Liver (tissue), 9 donors: ENCODE measurements around the gene XXYLT1. TPM values are rescaled to one million over a fixed set of nuclear protein-coding genes. Genes with fewer than 3 reads are reported as not detected.

Experiments used
- DNase-seq: peaks from one replicate; pipeline ENCODE4 v3.0.0-alpha.2; 2017; ENCODE audit warnings: low spot score
- H3K27ac ChIP-seq, 2 donors: one replicate each; pipeline ENCODE4 v1.7.0; 2013; ENCODE audit warnings: inconsistent platforms in 2 of 2, low read length in 2 of 2, control low read depth in 1 of 2, low read depth in 1 of 2, mild to moderate bottlenecking in 1 of 2
- H3K27me3 ChIP-seq, 4 donors: one replicate each; pipeline versions ENCODE4 v1.6.1 to v1.7.0; 2013; ENCODE audit warnings: low read length in 3 of 4, inconsistent platforms in 1 of 4, mild to moderate bottlenecking in 1 of 4, moderate library complexity in 1 of 4; ENCODE audit not compliant: control insufficient read depth in 4 of 4, insufficient read depth in 4 of 4
- H3K36me3 ChIP-seq, 4 donors: one replicate each; pipeline versions ENCODE4 v1.6.1 to v1.7.0; 2013; ENCODE audit warnings: low read length in 3 of 4, mild to moderate bottlenecking in 3 of 4, low read depth in 1 of 4, moderate library complexity in 1 of 4; ENCODE audit not compliant: control insufficient read depth in 4 of 4, insufficient read depth in 3 of 4
- H3K4me1 ChIP-seq, 4 donors: one replicate each; pipeline versions ENCODE4 v1.6.1 to v1.7.0; 2013; ENCODE audit warnings: low read length in 3 of 4, mild to moderate bottlenecking in 3 of 4, moderate library complexity in 1 of 4; ENCODE audit not compliant: control insufficient read depth in 4 of 4, insufficient read depth in 4 of 4
- H3K4me3 ChIP-seq, 3 donors: one replicate each; pipeline versions ENCODE4 v1.6.1 to v1.7.0; 2013; ENCODE audit warnings: low read length in 3 of 3, control low read depth in 1 of 3, low read depth in 1 of 3, mild to moderate bottlenecking in 1 of 3
- H3K9ac ChIP-seq, 2 donors: one replicate each; pipeline ENCODE4 v1.7.0; 2013; ENCODE audit warnings: low read length in 2 of 2, mild to moderate bottlenecking in 2 of 2, moderate library complexity in 2 of 2, control low read depth in 1 of 2, low read depth in 1 of 2
- H3K9me3 ChIP-seq, 4 donors: one replicate each; pipeline versions ENCODE4 v1.6.1 to v1.7.0; 2013; ENCODE audit warnings: low read length in 3 of 4; ENCODE audit not compliant: control insufficient read depth in 4 of 4
- ATF3 ChIP-seq: IDR thresholded peaks from 2 replicates; pipeline ENCODE4 v1.6.1; 2016; ENCODE audit warnings: antibody characterized with exemption
- CTCF ChIP-seq: fragments of 150-350 bp; IDR thresholded peaks from 2 replicates; pipeline ENCODE4 v1.5.1; 2017; ENCODE audit warnings: improper control_type of control experiment, low read depth, low read length; ENCODE audit not compliant: missing input control
- EGR1 ChIP-seq, 2 donors: IDR thresholded peaks; 2 replicates each; pipeline ENCODE4 v1.6.1; 2016 to 2018; ENCODE audit warnings: antibody characterized with exemption in 2 of 2, low read depth in 2 of 2
- FOXA1 ChIP-seq: IDR thresholded peaks from 2 replicates; pipeline ENCODE4 v1.6.1; 2016; ENCODE audit warnings: antibody characterized with exemption
- FOXA2 ChIP-seq: IDR thresholded peaks from 2 replicates; pipeline ENCODE4 v1.6.1; 2016; ENCODE audit warnings: antibody characterized with exemption
- GABPA ChIP-seq, 2 donors: IDR thresholded peaks in 1 of 2; conservative IDR thresholded peaks in 1 of 2; 2 replicates each; pipeline ENCODE4 v1.6.1; 2016; ENCODE audit warnings: antibody characterized with exemption in 2 of 2, mild to moderate bottlenecking in 1 of 2, moderate library complexity in 1 of 2
- HNF4A ChIP-seq, 2 donors: conservative IDR thresholded peaks; 2 replicates each; pipeline ENCODE4 v1.6.1; 2016; ENCODE audit warnings: antibody characterized with exemption in 2 of 2, mild to moderate bottlenecking in 2 of 2
- HNF4G ChIP-seq: IDR thresholded peaks from 2 replicates; pipeline ENCODE4 v1.6.1; 2016; ENCODE audit warnings: antibody characterized with exemption
- JUND ChIP-seq, 2 donors: IDR thresholded peaks; 2 replicates each; pipeline ENCODE4 v1.6.1; 2016; ENCODE audit warnings: antibody characterized with exemption in 2 of 2
- NR2F2 ChIP-seq: IDR thresholded peaks from 2 replicates; pipeline ENCODE4 v1.6.1; 2016; ENCODE audit warnings: antibody characterized with exemption
- RAD21 ChIP-seq, 2 donors: IDR thresholded peaks; 2 replicates each; pipeline ENCODE4 v1.6.1; 2016; ENCODE audit warnings: antibody characterized with exemption in 2 of 2, mild to moderate bottlenecking in 2 of 2
- RXRA ChIP-seq, 2 donors: IDR thresholded peaks; 2 replicates each; pipeline ENCODE4 v1.6.1; 2017 to 2018; ENCODE audit warnings: antibody characterized with exemption in 2 of 2, mild to moderate bottlenecking in 1 of 2
- SP1 ChIP-seq: IDR thresholded peaks from 2 replicates; pipeline ENCODE4 v1.6.1; 2018; ENCODE audit warnings: antibody characterized with exemption, mild to moderate bottlenecking
- TAF1 ChIP-seq: conservative IDR thresholded peaks from 2 replicates; pipeline ENCODE4 v1.6.1; 2016; ENCODE audit warnings: antibody characterized with exemption, mild to moderate bottlenecking
- YY1 ChIP-seq: IDR thresholded peaks from 2 replicates; pipeline ENCODE4 v1.6.1; 2016; ENCODE audit warnings: antibody characterized with exemption, mild to moderate bottlenecking
- ZBTB33 ChIP-seq: IDR thresholded peaks from 2 replicates; pipeline ENCODE4 v1.6.1; 2016; ENCODE audit warnings: antibody characterized with exemption
- WGBS: extraction: QIAGEN DNeasy Blood & Tissue Kit; methylation state at CpG from one replicate; pipeline ENCODE4 v1.1.7; 2013; 5-methylcytosine and 5-hydroxymethylcytosine counted together
- polyA plus RNA-seq, 2 donors: library from polyadenylated mRNA; stranded (reverse) in 1 of 2; unstranded in 1 of 2; fragments of 200-250 nt in 1 of 2; fragments of >200 nt in 1 of 2; fragmentation: Nextera tagmentation in 1 of 2; extraction: Ambion mirVana in 1 of 2; gene quantifications; one replicate each; pipeline versions ENCODE4 v1.2.1 to v1.2.3, GENCODE V29; 2013 to 2015
- total RNA-seq, 2 donors: library from RNA; depleted of rRNA; stranded (reverse); fragments of >200 nt; gene quantifications; one replicate each; pipeline ENCODE4 v1.2.3, GENCODE V29; 2014
- TF ChIP-seq, protein P1 (sequence below): IDR thresholded peaks from 2 replicates; pipeline ENCODE4 v1.6.1; 2016; ENCODE audit warnings: antibody characterized with exemption, mild to moderate bottlenecking
- TF ChIP-seq, protein P2 (sequence below): IDR thresholded peaks from 2 replicates; pipeline ENCODE4 v1.6.1; 2016; ENCODE audit warnings: antibody characterized with exemption
- donor health status: healthy.
- donor health status: healthy.
- donor health status: healthy.
- donor health status: healthy.
- donor health status: healthy.

XXYLT1 gene
- total and polyA plus RNA-seq, 4 donors = 0.93 to 7.6 (median 2.8) TPM

GRCh38 chr3:195070336-195070735 lies 200.6 kb downstream of the XXYLT1 start (continued):
- TF ChIP-seq, protein P1, sequence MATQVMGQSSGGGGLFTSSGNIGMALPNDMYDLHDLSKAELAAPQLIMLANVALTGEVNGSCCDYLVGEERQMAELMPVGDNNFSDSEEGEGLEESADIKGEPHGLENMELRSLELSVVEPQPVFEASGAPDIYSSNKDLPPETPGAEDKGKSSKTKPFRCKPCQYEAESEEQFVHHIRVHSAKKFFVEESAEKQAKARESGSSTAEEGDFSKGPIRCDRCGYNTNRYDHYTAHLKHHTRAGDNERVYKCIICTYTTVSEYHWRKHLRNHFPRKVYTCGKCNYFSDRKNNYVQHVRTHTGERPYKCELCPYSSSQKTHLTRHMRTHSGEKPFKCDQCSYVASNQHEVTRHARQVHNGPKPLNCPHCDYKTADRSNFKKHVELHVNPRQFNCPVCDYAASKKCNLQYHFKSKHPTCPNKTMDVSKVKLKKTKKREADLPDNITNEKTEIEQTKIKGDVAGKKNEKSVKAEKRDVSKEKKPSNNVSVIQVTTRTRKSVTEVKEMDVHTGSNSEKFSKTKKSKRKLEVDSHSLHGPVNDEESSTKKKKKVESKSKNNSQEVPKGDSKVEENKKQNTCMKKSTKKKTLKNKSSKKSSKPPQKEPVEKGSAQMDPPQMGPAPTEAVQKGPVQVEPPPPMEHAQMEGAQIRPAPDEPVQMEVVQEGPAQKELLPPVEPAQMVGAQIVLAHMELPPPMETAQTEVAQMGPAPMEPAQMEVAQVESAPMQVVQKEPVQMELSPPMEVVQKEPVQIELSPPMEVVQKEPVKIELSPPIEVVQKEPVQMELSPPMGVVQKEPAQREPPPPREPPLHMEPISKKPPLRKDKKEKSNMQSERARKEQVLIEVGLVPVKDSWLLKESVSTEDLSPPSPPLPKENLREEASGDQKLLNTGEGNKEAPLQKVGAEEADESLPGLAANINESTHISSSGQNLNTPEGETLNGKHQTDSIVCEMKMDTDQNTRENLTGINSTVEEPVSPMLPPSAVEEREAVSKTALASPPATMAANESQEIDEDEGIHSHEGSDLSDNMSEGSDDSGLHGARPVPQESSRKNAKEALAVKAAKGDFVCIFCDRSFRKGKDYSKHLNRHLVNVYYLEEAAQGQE = no peak
- TF ChIP-seq FOXA1 (no peak), NR2F2 (no peak), TAF1 (no peak), HNF4G (no peak), EGR1 (IDR thresholded peaks at IDR 0.05; ENCODE audit: low read depth in 2 of 2) (no peak)

DNA sequence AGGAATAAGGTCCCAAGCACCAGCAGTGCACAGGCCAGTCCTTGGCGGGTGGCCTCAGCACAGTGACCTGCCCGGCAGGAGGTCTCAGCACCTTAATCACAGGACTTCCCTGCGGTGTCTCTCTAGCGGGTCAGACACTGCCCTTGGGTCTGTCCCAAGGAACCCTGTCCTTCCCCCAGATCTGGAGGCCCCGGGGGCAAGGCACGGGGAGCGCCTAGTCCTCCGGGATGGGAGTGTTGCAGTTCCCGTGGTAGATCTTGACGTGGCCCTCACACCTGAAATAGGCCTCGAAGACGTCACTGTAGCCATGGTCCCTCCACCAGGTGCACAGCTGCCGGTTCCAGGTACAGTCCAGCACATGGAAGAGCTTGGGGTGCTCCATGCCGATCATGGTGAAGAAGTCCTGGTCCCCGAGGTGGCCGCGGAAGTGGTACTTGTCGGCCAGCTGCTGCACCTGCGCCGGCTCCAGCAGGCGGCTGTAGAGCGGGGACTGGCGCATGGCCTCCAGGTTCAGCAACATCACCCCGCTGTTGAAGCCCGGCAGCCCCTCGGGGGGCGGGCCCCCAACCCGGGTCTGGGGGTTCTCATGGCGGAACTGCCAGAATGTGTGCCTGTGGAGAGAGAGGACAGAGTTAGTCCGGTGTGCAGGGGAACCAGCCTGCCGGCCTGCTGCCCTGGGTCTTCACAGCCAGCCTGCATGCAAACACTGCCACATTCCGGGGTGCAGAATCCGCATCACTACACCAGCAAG lies 201.3 kb downstream of the XXYLT1 start:
- H3K9ac ChIP-seq = no peak overlapping the region
- TF ChIP-seq, protein P1 = no peak
- TF ChIP-seq CTCF (no peak), EGR1 (IDR thresholded peaks at IDR 0.05; ENCODE audit: low read depth in 2 of 2) (no peak), NR2F2 (no peak), JUND (IDR thresholded peaks at IDR 0.05) (no peak), ATF3 (no peak), RAD21 (IDR thresholded peaks at IDR 0.05) (no peak), RXRA (IDR thresholded peaks at IDR 0.05) (no peak), TAF1 (no peak), FOXA2 (no peak), HNF4A (conservative IDR thresholded peaks at IDR 0.05) (no peak), FOXA1 (no peak), HNF4G (no peak), YY1 (no peak), ZBTB33 (no peak), GABPA (IDR thresholded peaks at IDR 0.05 in 1 of 2, conservative IDR thresholded peaks at IDR 0.05 in 1 of 2) (no peak), SP1 (no peak)
- TF ChIP-seq, protein P2, sequence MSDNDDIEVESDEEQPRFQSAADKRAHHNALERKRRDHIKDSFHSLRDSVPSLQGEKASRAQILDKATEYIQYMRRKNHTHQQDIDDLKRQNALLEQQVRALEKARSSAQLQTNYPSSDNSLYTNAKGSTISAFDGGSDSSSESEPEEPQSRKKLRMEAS = no peak
- WGBS = 97% methylated on average over 33 of the region's 33 CpGs
- H3K4me3 ChIP-seq = no peak overlapping the region
- no peaks in the 10 kb centered on the region for H3K4me1 ChIP-seq
- no peaks in the 10 kb centered on the region for H3K36me3 ChIP-seq
- H3K27ac ChIP-seq = no peak overlapping the region
- no peak for DNase-seq
- H3K27me3 ChIP-seq = no peaks in the 10 kb centered on the region
- H3K9me3 ChIP-seq = no peaks in the 10 kb centered on the region
